ENCODE measurements around the gene RGS17.

GRCh38 chr6:153108315-153108714 is 22.8 kb downstream of the RGS17 start:
- TF ChIP-seq, protein P1, sequence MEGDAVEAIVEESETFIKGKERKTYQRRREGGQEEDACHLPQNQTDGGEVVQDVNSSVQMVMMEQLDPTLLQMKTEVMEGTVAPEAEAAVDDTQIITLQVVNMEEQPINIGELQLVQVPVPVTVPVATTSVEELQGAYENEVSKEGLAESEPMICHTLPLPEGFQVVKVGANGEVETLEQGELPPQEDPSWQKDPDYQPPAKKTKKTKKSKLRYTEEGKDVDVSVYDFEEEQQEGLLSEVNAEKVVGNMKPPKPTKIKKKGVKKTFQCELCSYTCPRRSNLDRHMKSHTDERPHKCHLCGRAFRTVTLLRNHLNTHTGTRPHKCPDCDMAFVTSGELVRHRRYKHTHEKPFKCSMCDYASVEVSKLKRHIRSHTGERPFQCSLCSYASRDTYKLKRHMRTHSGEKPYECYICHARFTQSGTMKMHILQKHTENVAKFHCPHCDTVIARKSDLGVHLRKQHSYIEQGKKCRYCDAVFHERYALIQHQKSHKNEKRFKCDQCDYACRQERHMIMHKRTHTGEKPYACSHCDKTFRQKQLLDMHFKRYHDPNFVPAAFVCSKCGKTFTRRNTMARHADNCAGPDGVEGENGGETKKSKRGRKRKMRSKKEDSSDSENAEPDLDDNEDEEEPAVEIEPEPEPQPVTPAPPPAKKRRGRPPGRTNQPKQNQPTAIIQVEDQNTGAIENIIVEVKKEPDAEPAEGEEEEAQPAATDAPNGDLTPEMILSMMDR (IDR thresholded peaks at IDR 0.05; ENCODE audit: low read depth, low read length), result no peak
- TF ChIP-seq EZH2phosphoT487 (IDR thresholded peaks at IDR 0.05; ENCODE audit: low read depth), result no peak
